ENCODE measurements around the gene F8. TPM values are rescaled to one million over a fixed set of nuclear protein-coding genes. Genes with fewer than 3 reads are reported as not detected.
"Not testable (repeated sequence)": the region's sequence is repeated elsewhere in the genome, so short reads cannot be mapped to it uniquely, and the experiment has no call there.

F8 gene
- total RNA-seq, 1 donor from 2014 or later = 3.9 TPM

DNA sequence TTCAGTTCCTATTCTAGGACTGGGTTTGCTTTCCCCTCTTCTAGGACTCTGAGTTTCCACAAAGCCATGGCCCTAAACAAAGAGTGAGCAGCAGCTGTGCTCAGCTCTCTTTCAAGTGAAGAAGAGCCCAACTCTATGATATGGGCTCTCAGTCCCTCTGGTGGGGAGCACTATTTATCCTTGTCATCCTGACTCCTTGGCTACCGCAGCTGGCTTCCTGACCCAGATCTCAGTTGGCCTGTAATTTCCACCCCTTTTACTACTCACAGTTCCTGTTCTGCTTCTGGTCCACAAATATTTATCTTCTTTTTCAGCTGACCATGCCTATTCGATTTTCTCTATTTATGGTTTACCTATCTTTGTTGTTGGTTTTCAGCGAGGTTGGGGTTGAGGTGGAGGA, 33.8 kb downstream of the F8 start:
- intact Hi-C loops (cut with micrococcal nuclease) = no loop called here

DNA sequence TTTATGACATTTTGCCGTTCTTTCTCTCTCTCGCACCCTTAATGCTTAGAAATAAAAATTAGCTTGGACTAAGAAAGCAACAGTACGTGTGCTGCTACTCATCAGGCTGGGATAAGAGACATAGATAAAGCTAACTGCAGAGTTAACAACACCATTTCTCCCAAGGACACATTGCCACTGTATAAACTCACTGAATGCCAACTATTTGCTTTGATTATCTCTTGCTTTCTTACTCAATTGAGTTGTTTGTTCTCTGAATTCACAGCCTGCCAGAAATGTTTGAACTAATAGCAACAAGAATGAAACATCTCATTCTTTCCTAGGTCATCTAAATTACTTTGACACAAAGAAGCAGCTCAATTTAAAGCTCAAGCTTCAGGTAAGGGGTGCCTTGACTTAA, 34.6 kb downstream of the F8 start:
- intact Hi-C loops (cut with micrococcal nuclease) = no loop called here

DNA sequence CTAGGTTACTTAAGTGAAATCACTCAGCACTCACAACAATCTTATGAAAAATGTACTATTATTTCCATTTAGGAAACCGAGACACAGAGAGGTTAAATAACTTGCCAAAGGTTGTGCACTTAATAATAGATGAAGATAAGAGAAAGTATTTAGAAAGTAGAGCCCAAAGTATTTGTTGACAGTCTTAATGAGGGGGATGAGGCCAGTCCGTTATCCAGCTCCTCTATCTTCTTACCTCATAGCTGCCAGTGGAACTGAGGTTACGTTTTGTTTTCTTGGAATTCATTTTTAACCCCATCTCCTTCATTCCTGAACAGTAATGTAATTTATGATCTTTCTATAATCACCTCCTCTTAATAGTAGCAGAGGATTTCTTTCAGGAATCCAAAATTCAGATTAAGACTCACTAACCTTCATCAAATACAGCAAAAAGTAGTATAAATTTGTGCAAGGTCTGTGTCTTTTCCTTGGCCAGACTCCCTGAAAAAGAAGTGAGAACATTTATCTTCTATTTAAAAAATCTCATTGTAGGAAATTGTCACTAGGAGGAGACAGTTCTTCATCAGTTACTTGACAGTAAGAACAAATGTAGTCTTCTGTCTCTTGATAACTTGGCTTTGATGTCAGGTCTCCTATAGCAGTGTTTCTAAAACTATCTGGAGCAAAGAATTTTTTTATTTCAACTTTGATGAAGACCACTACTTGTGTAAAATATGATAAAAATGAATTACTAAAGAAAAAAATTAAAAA, 35.5 kb downstream of the F8 start:
- intact Hi-C loops (cut with micrococcal nuclease) = no loop called here

DNA sequence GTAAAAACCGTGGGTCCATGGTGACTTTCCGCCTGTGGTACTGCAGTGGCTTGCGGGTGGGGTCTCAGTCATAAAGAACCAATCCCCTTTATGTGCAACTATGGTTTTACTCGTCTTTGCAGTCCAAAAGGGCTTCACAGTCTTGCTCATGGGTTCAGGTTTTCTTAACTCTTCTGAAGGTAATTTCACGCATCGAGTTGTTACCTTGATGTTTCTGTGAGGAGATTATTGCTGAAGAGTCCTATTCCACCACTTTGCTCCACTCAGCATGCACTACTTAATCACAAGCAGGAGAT, 41.5 kb downstream of the F8 start:
- intact Hi-C loops (cut with micrococcal nuclease) = loop anchor here (1.0 to 2.0 kb wide), 10 partner anchors 46 to 900 kb away; partner anchors contain the start of genes SPRY3, TMLHE and VAMP7

DNA sequence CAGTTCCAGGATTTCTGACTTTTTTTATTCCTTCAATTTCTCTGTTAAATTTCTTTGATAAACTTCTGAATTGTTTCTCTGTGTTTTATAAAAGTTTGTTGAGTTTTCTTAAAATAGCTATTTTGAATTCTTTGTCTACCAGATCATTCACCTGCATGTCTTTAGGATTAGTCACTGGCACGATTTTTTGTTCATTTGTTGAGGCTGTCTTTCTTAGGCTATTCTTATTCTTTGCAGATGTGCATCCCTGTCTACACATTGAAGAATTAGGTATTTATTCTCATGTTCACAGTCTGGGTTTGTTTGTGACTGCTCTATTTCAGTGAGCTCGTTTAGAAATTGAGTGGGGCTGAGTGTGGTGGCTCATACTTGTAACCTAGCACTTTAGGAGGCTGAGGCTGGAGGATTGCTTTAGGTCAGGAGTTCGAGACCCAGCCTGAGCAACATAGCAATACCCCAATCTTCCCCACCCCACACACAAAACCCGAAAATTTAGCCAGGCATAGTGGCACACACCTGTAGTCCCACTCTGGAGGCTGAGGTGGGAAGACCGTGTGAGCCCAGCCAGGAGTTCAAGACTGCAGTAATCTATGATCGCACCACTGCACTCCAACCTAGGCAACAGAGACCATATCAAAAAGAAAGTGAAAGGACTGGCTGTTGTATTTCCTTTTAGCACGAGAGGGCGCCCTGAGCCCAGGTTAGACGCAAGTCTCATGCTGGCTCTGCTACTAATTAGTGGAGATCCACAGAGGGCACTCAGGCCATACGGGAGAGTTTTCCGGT, 42.0 kb downstream of the F8 start:
- intact Hi-C loops (cut with micrococcal nuclease) = loop anchor here (1.0 to 2.0 kb wide), 14 partner anchors 47 to 900 kb away; partner anchors contain the start of genes BRCC3, CMC4, MTCP1 and SPRY3

DNA sequence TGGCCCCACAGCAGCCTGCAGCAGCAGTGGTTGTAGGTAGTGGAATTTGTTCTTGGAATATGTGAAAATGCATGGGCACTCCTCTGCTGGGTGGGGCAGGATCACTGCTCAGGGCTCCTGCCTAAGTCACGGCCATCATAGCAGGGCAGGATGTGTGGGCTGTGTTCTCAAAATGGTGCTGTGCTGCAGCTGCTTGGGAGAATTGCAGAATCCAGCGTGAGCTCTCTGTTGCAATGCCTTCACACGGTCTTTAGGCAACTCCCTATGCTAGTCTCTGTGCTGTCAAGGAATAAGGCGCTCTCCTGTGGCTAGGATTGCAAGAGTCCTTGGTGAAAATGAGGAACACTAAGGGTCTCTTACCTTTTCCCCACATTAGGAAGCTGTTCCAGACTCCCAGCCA, 42.9 kb downstream of the F8 start:
- intact Hi-C loops (cut with micrococcal nuclease) = loop anchor here (1.0 to 2.0 kb wide), 9 partner anchors 61 to 901 kb away; partner anchors contain the start of genes BRCC3, CMC4, MTCP1 and SPRY3

DNA sequence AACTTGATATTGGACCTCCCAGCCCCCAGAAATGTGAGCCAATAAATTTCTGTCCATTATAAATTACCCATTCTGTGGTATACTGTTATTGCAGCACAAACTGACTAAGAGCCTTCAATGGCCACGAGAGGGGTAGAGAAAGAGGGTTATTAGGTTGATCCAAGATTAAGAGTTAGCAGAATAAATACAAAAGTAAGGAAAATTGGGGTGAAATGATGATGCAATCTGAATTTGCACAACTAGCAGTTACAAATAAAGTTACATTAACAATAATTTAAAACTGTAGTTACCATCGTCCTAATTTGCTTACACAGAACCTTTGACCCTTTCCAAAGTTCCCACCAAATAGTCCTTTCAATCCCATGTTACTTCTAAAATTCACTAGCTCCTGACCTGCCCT, 54.2 kb downstream of the F8 start:
- intact Hi-C loops (cut with micrococcal nuclease) = no loop called here

DNA sequence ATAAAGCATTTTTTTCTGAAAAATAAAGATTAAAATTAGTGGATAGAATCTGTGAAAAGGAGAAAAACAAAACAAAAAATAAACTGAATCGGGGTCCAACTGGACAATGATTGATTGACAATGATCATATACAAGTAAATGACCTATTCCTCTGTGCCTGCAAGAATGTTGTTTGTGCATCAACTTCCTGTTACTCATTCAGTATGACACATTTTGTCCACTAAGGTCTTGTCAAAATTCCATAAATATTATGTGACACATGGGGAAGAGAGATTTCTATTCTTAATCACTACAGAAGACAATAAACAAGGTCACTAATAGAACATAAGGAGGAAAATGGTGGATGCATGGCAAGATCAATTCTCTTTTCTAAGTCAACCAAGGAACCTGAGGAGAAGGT, 54.9 kb downstream of the F8 start:
- intact Hi-C loops (cut with micrococcal nuclease) = no loop called here

DNA sequence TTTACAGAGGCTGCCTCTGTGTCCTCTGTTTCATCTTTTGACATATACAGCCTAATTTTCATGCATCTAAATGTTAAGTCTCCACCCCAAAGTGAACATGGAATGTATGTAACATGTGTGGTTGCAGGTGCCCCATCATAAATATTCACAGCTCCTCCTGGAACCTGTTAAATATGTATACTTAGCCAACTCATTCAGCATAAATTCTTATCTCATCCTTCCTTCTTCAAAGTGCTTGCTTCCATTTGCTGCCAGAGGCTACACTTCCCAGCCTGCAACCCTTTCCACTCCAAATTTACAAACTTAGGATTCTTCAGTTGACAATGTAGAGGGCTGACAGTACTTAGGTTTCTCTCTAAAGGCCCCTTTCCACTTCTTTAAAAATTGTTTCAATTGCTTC, 60.6 kb downstream of the F8 start:
- intact Hi-C loops (cut with micrococcal nuclease) = no loop called here

DNA sequence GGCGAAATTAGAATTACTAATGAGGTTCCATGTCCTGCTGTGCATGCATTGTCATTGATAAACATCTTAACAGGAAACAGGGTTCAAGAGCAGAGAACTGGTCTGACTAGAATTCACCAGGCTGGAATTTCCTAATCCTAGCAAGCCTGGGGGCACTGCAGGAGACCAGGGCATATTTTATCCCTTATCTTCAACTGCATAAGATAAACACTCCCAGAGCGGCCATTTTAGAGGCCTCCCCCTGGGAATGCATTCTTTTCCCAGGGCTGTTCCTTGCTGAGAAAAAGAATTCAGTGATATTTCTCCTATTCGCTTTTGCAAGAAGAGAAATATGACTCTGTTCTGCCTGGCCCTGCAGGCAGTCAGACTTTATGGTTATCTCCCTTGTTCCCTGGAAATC, 66.7 kb downstream of the F8 start:
- intact Hi-C loops (cut with micrococcal nuclease) = not testable (repeated sequence)

DNA sequence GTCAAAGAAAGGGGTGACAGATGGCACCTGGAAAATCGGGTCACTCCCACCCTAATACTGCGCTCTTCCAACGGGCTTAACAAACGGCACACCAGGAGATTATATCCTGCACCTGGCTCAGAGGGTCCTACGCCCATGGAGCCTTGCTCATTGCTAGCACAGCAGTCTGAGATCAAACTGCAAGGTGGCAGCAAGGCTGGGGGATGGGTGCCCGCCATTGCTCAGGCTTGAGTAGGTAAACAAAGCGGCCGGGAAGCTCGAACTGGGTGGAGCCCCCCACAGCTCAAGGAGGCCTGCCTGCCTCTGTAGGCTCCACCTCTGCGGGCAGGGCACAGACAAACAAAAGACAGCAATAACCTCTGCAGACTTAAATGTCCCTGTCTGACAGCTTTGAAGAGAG, 83.3 kb downstream of the F8 start:
- intact Hi-C loops (cut with micrococcal nuclease) = not testable (repeated sequence)

DNA sequence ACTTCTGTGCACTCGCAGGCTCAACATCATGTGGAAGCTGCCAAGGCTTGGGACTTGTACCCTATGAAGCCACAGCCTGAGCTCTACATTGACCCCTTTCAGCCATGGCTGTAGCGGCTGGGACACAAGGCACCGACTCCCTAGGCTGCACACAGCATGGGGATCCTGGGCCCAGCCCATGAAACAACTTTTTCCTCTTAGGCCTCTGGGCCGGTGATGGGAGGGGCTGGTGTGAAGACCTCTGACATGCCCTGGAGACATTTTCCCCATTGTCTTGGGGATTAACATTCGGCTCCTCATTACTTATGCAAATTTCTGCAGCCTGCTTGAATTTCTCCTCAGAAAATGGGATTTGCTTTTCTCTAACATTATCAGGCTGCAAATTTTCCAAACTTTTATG, 97.8 kb downstream of the F8 start:
- intact Hi-C loops (cut with micrococcal nuclease) = not testable (repeated sequence)

DNA sequence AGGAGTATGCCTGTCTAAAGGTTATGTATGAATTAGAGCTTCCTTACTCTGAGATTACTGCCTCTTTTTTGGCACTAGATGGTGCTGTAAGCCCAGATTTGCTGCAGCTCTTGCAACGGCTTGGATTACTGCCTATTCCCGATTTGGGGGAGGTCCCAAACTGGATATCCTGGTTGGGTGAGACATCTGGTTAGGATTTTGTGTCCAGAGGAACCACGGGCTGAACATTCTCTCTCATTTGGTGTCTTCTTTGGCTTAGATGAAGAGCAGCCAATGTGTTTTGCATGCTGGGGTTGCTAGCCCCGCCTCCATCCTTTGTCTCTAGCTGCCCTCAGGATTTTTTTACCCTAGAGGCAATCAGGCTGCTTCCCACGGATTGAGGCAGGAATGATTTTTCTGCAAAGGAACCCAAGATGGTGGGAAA, 104.5 kb downstream of the F8 start:
- intact Hi-C loops (cut with micrococcal nuclease) = loop anchor here (1.0 kb wide), 6 partner anchors 62 to 902 kb away; no protein-coding TSS in a partner anchor

DNA sequence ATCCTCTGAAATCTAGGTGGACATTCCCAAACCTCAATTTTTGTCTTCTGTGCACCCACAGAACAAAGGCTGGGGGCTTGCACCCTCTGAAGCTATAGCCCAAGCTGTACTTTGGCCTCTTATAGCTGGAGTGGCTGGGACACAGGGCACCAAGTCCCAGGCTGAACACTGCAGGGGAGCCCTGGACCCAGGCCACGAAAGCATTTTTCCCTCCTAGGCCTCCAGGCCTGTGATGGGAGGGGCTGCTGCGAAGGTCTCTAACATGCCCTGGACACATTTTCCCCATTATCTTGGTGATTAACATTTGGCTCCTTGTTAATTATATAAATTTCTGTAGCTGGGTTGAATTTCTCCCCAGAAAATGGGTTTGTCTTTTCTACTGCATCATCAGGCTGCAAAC, 108.5 kb downstream of the F8 start:
- intact Hi-C loops (cut with micrococcal nuclease) = no loop called here

DNA sequence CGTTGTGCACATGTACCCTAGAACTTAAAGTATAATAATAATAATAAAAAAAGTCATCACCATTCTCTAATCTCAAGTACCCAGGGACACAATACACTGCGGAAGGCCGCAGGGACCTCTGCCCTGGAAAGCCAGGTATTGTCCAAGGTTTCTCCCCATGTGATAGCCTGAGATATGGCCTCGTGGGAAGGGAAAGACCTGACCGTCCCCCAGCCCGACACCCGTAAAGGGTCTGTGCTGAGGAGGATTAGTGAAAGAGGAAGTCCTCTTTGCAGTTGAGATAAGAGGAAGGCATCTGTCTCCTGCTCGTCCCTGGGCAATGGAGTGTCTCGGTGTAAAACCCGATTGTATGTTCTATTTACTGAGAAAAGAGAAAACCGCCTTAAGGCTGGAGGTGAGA, 112.0 kb downstream of the F8 start:
- intact Hi-C loops (cut with micrococcal nuclease) = not testable (repeated sequence)

DNA sequence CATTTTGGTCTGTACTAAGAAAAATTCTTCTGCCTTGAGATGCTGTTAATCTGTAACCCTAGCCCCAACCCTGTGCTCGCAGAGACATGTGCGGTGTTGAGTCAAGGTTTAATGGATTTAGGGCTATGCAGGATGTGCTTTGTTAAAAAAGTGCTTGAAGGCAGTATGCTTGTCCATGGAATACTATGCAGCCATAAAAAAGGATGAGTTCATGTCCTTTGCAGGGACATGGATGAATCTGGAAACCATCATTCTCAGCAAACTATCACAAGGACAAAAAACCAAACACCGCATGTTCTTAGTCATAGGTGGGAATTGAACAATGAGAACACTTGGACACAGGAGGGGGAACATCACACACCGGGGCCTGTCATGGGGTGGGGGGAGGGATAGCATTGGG, 112.5 kb downstream of the F8 start:
- intact Hi-C loops (cut with micrococcal nuclease) = not testable (repeated sequence)

DNA sequence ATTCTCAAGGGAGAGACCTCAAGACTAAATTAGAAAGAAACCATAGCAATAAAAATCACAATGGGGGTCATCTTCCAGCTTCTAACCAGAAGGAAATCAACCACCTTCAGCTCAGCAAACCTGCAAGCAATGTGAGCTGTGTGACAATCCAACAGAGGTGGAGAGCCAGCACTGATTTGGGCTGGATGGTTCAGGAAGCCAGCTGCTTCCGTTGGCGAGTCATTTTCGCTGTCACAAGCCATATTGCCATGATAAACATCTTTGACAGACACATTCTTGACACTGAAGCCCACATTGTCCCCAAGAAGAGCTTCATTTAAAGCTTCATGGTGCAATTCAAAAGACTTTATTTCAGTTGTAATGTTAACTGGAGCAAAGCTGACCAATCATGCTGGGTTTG, 113.7 kb downstream of the F8 start:
- intact Hi-C loops (cut with micrococcal nuclease) = no loop called here

DNA sequence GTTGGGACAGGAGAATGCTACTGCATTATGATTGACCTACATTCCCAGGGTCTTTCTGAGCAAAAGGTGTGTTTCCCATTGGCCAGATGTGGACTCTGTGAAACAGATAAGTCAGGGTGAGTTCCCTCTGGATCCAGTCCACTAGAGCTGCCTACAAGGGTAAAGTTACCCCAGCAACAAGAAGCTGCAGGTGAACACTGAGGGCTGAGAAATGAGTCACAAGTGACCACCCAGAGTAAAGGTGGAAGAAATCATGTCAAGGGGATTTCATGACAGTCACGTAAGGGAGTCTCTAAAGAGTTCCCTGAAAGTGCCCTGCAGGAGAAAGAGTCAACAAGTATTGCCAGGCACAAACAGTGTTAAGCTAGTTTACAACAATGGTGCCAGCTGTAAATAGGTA, 120.1 kb downstream of the F8 start:
- intact Hi-C loops (cut with micrococcal nuclease) = no loop called here

DNA sequence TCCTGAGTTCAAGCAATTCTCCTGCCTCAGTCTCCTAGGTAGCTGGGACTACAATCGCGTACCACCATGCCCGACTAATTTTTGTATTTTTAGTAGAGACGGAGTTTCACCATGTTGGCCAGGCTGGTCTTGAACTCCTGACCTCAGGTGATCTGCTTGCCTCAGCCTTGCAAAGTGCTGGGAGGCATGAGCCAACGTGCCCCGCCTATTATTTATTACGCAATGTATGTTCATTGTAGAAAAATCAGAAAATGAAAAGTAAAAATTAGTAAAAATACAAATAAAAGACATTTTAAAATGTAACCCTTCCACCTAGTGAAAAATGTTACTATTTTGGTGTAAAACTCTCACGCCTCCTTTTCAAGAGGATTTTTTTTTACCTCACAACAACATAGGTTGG, 122.2 kb downstream of the F8 start:
- intact Hi-C loops (cut with micrococcal nuclease) = no loop called here

DNA sequence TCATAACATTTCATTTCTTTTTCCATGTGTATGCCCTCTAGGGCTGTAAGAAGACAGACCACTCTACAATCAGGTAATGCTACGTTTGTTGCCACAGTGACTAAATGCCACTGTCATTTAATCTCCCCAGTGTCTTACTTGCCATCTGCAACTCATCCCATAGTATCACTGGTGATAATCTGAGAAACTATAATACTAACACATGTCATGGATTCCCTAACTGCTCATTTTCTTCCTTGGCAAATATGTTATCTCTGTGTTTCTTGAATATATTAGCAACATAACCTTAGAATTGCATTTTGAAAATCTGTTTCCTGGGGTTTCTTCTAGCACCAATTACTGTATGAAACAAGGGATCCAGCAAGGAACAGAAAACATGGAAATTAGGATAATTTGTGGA, 130.2 kb downstream of the F8 start:
- intact Hi-C loops (cut with micrococcal nuclease) = no loop called here

DNA sequence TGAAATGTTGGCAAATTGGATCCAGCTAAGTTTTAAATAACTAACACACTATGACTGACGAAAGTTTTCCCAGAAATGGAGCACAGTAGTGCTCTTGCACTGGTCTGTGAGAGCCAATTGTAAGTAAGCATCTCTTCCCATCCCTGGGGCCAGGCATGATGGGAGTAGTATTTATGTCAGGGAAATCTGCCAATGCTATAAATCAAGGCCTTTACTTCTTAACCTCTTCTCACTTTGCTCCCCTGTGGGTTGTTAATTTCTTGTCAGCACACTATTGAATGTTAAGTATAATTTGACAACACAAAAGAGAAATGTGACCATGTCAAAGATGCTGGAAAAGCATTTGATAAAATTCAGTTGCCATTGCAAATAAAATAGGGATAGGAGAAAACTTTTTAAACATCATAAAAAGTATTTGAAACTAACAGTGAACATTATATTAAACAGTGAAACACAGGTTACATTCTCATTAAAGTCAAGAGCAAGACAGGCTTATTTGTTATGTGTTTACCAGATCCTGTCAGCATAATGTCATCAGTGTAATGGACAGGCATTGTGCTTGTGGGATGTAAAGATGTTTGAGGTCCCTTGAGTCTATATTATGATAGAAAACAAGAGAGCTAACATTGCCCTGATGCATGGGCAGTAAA, 131.4 kb downstream of the F8 start:
- intact Hi-C loops (cut with micrococcal nuclease) = no loop called here

DNA sequence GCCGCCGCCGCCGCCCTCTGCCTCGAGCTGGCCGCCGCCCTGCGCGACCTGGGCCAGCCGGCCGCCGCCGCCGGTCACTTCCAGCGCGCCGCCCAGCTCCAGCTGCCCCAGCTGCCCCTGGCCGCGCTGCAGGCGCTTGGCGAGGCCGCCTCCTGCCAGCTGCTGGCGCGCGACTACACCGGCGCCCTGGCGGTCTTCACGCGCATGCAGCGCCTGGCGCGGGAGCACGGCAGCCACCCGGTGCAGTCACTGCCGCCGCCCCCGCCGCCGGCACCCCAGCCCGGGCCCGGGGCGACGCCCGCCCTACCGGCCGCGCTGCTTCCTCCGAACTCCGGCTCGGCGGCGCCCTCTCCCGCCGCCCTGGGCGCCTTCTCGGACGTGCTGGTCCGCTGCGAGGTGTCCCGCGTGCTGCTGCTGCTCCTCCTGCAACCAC, 135.7 kb downstream of the F8 start:
- intact Hi-C loops (cut with micrococcal nuclease) = not testable (repeated sequence)

All from T-helper 1 cell treated with Interleukin-12 subunit alpha and Interleukin-12 subunit beta and Interleukin-4 antibody, amounts not matched to agents 30 ng/mL and 1 ng/mL, for 36 hours (primary cell).